Activated CD8-positive, alpha-beta memory T cell treated with anti-CD3 and anti-CD28 coated beads, Interleukin-2, amount 10 ng/mL, durations not matched to agents 7 days and 5 days (primary cell): Measurements from ENCODE around the gene TST. TPM values are rescaled to one million over a fixed set of nuclear protein-coding genes. Genes with fewer than 3 reads are reported as not detected.

Experiments
- ATAC-seq: fragments of 150-1000 bp; cut with Tn5 transposase; one replicate; pipeline ENCODE4 v1.10.0; 2021; ENCODE audit warnings: moderate library complexity
- CTCF ChIA-PET: fragments of 350-600 bp; sonication (Branson Sonifier 250); formaldehyde crosslinking; loops from one replicate; lab custom pipeline; 2021; ENCODE audit warnings: antibody characterized with exemption; lab: Charles Lee
- DNase-seq: peaks from one replicate; pipeline ENCODE4 v3.0.0-alpha.2; 2020
- H3K27ac Mint-ChIP-seq: one replicate; pipeline ENCODE4 v1.8.0; 2021; ENCODE audit warnings: mild to moderate bottlenecking, mixed read lengths
- H3K27me3 Mint-ChIP-seq: one replicate; pipeline ENCODE4 v1.8.0; 2021; ENCODE audit warnings: mixed read lengths
- H3K36me3 Mint-ChIP-seq: one replicate; pipeline ENCODE4 v1.8.0; 2021; ENCODE audit warnings: mild to moderate bottlenecking, mixed read lengths
- H3K4me1 Mint-ChIP-seq: one replicate; pipeline ENCODE4 v1.8.0; 2021; ENCODE audit warnings: mixed read lengths
- H3K4me3 Mint-ChIP-seq: one replicate; pipeline ENCODE4 v1.8.0; 2021; ENCODE audit warnings: mild to moderate bottlenecking, moderate library complexity, mixed read lengths
- H3K9me3 Mint-ChIP-seq: one replicate; pipeline ENCODE4 v1.8.0; 2022; ENCODE audit warnings: low read depth, mixed read lengths
- total RNA-seq, 2 experiments: library from RNA; stranded (reverse); gene quantifications; one replicate each; pipeline ENCODE4 v1.2.3, GENCODE V29; 2021

Gene TST
- total RNA-seq, 2 experiments from 2014 or later, result 11.2 to 29.3 TPM

DNA sequence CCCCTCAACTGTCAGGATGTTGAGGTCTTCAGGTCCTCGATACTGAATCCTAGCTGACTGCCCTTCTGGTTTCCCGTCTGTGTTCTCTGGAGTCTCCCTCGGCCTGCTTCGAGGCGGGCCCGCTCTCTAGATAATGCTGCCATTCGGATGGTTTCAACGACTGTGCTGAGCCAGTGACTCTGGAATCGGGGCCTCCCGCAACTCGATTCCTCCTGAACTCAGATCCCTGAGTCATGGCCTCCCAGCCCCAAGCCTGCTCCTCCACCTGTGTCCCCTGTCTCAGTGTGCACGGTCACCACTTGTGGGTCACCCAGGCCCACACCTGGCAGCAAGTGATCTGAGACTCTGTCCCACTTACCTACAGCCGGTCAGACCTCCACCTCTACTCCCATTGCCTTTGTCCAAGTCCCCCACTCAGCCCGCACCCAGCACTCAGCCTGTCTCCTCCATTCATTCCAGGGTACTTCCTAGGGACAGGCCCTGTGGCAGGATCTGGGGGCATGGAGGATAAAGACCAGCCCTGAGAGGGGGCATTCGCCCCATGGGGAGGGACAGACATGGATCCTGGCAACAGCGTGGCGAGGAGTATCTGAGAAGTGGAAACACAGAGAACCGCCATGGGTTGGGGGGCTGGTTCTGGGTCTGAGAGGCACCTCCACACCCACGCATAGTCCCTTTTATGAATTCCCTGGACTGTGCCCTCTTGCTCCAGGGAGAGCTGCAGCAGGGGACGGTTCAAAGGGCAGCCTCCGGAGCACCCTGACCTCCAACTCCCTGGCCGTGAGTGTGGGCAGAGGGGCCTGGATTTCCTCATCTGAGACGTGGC lies 14.6 kb upstream of the TST start:
- Mint-ChIP-seq H3K36me3 (no peaks in the 10 kb centered on the region), H3K27me3 (peaks cover 24% of the 10 kb centered on the region), H3K27ac (no peak overlapping the region), H3K9me3 (no peaks in the 10 kb centered on the region), H3K4me3 (no peak overlapping the region), H3K4me1 (no peaks in the 10 kb centered on the region)
- no peak for DNase-seq
- ATAC-seq, result no peak
- CTCF ChIA-PET, result interaction anchor here (0.8 kb wide), 1 partner anchor 20 kb away, joined by 3 read pairs; no protein-coding TSS in a partner anchor

DNA sequence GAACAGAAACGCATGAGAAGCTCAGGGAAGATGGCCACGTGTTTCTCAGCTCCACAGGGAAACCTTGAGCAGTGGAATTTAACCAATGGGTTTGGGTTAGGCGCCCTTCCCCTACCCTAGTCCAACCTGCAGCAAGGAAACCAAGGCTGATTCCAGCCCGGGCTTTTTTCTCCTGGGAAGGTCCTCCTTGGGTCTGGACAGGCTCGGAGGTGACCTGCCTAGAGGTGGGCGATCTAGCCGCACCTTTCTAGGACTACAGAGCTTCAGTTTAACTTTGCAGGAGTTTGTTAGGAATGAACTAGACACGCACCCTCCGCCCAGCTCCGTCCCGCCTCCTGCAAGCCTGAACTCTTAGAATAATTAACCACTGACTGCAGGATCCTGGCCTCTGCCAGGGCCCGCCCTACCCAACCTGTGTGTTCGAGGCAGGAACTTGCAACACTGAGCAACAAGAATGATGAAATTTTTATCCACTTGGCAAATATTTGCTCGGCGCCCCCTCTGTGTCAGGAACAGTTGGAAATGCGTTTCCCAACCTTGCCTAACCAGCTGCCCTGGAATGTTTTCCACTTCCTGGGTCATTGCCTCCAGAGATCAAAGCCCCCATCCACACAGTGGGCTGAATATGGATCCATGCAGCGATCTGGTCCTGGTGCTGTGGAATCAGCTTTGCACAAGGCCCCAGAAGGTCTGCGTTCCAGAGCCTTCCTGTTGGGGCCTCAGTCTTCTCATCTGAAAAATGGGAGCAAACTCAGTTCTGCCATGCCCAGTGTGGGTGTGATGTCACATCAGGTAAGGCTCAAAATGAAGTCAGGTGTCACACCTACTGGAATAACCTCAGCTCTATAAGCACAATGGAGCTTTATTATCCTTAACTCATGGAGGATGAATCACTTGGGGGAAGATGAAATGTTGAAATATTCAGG lies 13.6 kb upstream of the TST start:
- Mint-ChIP-seq H3K4me3 (no peak overlapping the region), H3K27ac (no peak overlapping the region), H3K9me3 (no peaks in the 10 kb centered on the region), H3K27me3 (peaks cover 24% of the 10 kb centered on the region), H3K36me3 (no peaks in the 10 kb centered on the region), H3K4me1 (no peaks in the 10 kb centered on the region)
- no peak for DNase-seq
- CTCF ChIA-PET, result interaction anchor here (0.6 to 3.6 kb wide), 3 partner anchors 11 to 19 kb away, joined by 3 to 19 read pairs (median 3); no protein-coding TSS in a partner anchor
- ATAC-seq, result no peak

DNA sequence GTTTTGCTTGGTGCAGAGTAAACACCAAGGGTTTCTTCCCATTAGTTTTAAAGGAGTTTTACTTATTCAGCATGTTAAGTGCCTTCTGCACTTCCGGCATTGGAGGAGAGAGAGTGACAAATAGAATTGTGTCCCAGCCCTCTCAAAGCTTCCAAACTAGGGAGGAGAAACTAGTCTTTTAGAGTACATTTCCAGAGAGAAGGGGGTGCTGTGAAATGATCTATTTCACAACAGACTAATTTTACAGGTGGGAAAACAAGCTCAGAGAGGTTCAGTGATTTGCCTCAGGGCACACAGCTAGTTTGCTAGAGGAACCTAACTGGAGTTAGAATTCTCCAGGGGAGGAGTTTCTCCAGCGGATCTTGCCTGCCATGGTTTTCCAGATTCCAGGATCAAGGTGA lies 12.9 kb upstream of the TST start:
- CTCF ChIA-PET, result interaction anchor here (0.6 to 3.6 kb wide), 3 partner anchors 11 to 15 kb away, joined by 3 to 19 read pairs (median 5); no protein-coding TSS in a partner anchor
- H3K4me3 Mint-ChIP-seq, result no peak overlapping the region
- no peaks in the 10 kb centered on the region for H3K4me1 Mint-ChIP-seq
- H3K27ac Mint-ChIP-seq, result no peak overlapping the region
- peaks cover 19% of the 10 kb centered on the region for H3K27me3 Mint-ChIP-seq
- H3K36me3 Mint-ChIP-seq, result no peaks in the 10 kb centered on the region
- no peaks in the 10 kb centered on the region for H3K9me3 Mint-ChIP-seq
- no peak for DNase-seq
- ATAC-seq, result no peak

DNA sequence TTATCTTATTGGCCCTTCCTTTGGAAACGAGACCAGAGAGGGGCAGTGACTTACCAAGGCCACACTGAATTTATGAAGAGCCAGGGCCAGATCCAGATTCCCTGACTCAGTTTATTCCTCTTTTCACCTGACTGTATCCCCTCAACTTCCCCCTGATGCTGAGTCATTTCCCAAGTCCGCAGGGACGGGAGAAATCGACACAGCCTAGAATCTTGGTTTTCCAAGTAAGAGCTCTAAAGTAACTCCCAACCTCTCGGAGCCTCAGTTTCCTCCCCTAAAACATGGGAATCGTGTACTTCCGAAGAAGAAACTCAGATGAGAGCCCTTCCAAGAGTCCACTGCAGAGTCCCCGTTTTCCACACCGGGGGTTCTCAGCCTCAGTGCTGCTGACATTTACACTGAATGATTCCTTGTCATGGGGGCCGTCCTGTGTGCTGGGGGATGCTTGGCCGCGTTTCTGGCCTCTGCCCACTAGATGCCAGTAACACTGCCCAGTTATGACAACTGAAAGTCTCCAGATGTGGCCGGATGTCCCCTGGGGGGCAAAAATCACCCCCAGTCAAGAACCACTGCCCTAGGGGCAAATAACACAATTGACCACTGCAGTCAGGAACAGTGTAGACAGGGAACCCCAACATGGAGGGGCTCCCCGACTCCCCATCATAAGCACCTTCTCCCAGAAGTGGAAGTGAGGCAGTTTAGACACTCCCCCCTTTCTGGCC lies 11.5 kb upstream of the TST start:
- peaks cover 12% of the 10 kb centered on the region for H3K27me3 Mint-ChIP-seq
- H3K4me1 Mint-ChIP-seq, result no peaks in the 10 kb centered on the region
- H3K4me3 Mint-ChIP-seq, result no peak overlapping the region
- no peaks in the 10 kb centered on the region for H3K36me3 Mint-ChIP-seq
- no peak for ATAC-seq
- H3K27ac Mint-ChIP-seq, result no peak overlapping the region
- CTCF ChIA-PET, result interaction anchor here (0.7 to 3.6 kb wide), 6 partner anchors 10 to 175 kb away, joined by 3 to 19 read pairs (median 4); partner anchors contain the start of gene KCTD17
- H3K9me3 Mint-ChIP-seq, result no peaks in the 10 kb centered on the region
- DNase-seq, result no peak

DNA sequence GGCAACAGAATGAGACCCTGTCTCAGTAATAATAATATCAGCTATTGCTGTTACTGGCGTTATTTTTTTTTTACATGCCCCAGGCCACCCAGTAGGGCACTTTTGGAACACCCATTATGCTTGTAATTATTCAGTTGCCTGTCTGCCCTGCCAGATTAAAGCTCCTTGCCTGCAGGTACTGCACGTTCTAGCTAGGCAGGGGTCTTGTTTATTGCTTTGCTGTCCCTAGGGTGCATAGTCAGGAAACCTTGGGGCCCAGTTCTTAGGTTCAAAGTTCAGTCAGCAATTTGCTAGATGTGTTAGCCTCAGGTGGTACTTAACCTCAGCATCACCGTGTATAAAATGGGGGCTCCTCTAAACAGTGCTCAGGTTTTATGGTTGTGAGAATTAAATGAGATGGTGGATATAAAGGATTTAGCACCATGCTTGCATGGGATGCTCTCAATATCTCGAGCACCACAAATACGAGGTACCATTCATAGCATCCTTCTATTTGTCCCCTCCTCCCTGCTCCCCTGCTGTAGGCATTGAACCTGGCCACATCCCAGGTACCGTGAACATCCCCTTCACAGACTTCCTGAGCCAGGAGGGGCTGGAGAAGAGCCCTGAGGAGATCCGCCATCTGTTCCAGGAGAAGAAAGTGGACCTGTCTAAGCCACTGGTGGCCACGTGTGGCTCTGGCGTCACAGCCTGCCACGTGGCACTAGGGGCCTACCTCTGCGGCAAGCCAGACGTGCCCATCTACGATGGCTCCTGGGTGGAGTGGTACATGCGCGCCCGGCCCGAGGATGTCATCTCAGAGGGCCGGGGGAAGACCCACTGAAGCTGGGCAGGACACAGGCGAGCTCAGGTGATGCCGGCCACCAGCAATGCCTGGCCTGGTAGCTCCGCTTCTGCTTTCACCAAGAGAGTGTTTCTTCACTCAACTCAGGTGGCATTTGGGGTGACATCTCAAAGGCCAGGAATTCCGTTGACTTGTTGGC lies 9.7 kb upstream of the TST start:
- H3K4me3 Mint-ChIP-seq, result no peak overlapping the region
- no peaks in the 10 kb centered on the region for H3K9me3 Mint-ChIP-seq
- H3K27me3 Mint-ChIP-seq, result no peaks in the 10 kb centered on the region
- no peak overlapping the region for H3K27ac Mint-ChIP-seq
- H3K36me3 Mint-ChIP-seq, result peaks cover 4% of the 10 kb centered on the region
- DNase-seq, result no peak
- no peak for ATAC-seq
- CTCF ChIA-PET, result interaction anchor here (0.7 to 3.6 kb wide), 4 partner anchors 8 to 173 kb away, joined by 3 to 19 read pairs (median 4); no protein-coding TSS in a partner anchor
- H3K4me1 Mint-ChIP-seq, result no peaks in the 10 kb centered on the region

DNA sequence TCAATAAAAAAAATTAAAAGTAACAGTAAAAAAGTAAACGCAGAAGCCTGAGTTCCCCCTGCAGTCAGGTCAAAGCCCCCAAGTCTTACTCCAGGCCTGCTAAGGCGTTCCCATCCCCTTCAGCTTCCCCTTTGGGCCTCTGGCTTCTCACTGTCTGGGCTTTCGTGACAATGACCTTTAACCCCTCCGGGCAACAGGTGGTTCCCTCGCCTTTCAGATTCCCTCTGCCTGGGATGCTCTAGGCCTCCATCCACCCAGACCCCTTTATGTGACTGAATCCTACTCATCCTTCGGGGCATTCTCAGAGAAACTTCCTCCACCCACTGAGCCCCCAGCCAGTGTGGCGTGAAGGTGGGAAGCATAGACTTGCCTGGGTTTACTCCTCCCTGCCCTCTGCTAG lies 8.3 kb upstream of the TST start:
- H3K36me3 Mint-ChIP-seq, result peaks cover 4% of the 10 kb centered on the region
- ATAC-seq (no peak), DNase-seq (no peak)
- no peaks in the 10 kb centered on the region for H3K4me1 Mint-ChIP-seq
- H3K27ac Mint-ChIP-seq, result no peak overlapping the region
- H3K4me3 Mint-ChIP-seq, result no peak overlapping the region
- H3K9me3 Mint-ChIP-seq, result no peaks in the 10 kb centered on the region
- no peaks in the 10 kb centered on the region for H3K27me3 Mint-ChIP-seq
- CTCF ChIA-PET, result interaction anchor here (1.2 to 1.4 kb wide), 2 partner anchors 16 to 18 kb away, joined by 3 to 4 read pairs; no protein-coding TSS in a partner anchor

DNA sequence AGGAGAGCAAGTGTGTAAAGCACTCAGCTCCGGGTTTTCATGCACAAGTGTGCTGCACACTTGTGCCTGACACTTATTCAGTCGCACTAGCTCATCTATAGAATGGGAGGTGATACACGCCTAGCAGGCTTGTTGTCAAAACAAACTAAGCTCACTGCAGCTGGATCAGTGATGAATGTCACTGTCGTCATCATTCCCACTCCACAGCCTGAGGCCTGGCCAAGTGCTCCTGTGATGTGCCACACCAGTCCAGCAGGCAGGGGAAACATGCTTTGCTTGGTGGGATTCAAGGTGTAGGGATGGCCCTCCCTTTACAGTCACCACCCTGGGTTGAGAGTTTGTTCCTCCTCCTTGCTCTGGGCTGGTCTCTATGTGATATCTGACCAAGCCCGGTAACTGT lies 7.1 kb upstream of the TST start:
- CTCF ChIA-PET, result interaction anchor here (0.9 to 1.7 kb wide), 3 partner anchors 49 to 171 kb away, joined by 3 to 4 read pairs (median 3); no protein-coding TSS in a partner anchor
- DNase-seq, result no peak
- H3K4me1 Mint-ChIP-seq, result peaks cover 5% of the 10 kb centered on the region
- H3K4me3 Mint-ChIP-seq, result no peak overlapping the region
- no peak for ATAC-seq
- no peaks in the 10 kb centered on the region for H3K9me3 Mint-ChIP-seq
- no peaks in the 10 kb centered on the region for H3K27me3 Mint-ChIP-seq
- H3K36me3 Mint-ChIP-seq, result peaks cover 4% of the 10 kb centered on the region
- no peak overlapping the region for H3K27ac Mint-ChIP-seq

DNA sequence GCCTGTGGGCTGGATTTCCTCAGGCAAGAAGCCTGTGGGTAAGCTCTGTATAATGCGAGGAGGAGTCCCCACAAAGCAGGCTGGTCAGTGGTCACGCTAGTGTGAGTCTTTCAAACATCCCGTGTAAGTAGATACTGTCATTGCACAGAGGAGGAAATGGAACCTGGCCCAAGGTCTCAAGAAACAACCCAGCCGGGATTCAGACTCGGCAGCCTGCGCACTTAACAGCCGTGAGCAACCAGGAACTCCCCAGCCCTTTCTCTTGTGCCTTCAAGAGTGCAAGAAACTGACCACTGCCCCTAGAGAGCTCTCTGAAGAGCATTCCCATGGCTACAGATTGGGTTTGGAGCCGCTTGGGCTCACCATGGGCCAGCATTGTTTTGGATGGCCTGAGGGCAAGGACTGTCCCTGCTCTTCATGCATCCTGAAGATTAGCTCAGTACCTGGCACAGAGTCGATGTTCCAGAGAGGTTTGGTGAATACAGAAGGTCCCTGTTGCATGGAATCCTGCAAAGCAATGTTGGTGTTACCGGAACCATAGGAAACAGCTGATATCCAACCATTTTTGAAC lies 6.3 kb upstream of the TST start:
- Mint-ChIP-seq H3K4me1 (peaks cover 10% of the 10 kb centered on the region), H3K9me3 (no peaks in the 10 kb centered on the region), H3K4me3 (no peak overlapping the region), H3K27me3 (no peaks in the 10 kb centered on the region), H3K27ac (no peak overlapping the region), H3K36me3 (peaks cover 4% of the 10 kb centered on the region)
- DNase-seq, result no peak
- no peak for ATAC-seq
- CTCF ChIA-PET, result interaction anchor here (1.1 to 1.7 kb wide), 2 partner anchors 169 to 172 kb away, joined by 3 to 4 read pairs; no protein-coding TSS in a partner anchor

DNA sequence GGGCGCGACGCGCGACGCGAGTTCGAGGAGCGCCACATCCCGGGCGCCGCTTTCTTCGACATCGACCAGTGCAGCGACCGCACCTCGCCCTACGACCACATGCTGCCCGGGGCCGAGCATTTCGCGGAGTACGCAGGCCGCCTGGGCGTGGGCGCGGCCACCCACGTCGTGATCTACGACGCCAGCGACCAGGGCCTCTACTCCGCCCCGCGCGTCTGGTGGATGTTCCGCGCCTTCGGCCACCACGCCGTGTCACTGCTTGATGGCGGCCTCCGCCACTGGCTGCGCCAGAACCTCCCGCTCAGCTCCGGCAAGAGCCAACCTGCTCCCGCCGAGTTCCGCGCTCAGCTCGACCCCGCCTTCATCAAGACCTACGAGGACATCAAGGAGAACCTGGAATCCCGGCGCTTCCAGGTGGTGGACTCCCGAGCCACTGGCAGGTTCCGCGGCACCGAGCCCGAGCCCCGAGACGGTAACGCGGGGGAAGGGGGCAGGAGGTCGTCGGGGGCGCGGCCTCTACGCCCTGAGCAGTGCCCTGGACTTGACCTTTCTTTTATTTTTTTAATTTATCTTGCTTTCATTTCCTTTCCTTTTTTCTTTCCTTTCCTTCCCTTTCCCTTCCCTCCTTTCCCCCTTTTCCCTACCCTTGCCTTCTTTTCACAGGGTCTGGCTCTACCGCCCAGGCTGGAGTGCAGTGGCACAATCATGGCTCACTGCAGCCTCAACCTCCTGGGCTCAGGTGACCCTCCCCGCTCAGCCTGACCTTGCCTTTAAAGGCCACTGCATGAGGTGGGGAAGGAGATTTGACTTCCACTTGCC lies 5.3 kb upstream of the TST start:
- DNase-seq (no peak), ATAC-seq (no peak)
- Mint-ChIP-seq H3K27me3 (no peaks in the 10 kb centered on the region), H3K36me3 (peaks cover 4% of the 10 kb centered on the region), H3K9me3 (no peaks in the 10 kb centered on the region), H3K27ac (no peak overlapping the region), H3K4me1 (peaks cover 18% of the 10 kb centered on the region), H3K4me3 (no peak overlapping the region)
- CTCF ChIA-PET, result interaction anchor here (1.7 to 7.7 kb wide), 2 partner anchors 21 to 168 kb away, joined by 4 to 48 read pairs; no protein-coding TSS in a partner anchor

DNA sequence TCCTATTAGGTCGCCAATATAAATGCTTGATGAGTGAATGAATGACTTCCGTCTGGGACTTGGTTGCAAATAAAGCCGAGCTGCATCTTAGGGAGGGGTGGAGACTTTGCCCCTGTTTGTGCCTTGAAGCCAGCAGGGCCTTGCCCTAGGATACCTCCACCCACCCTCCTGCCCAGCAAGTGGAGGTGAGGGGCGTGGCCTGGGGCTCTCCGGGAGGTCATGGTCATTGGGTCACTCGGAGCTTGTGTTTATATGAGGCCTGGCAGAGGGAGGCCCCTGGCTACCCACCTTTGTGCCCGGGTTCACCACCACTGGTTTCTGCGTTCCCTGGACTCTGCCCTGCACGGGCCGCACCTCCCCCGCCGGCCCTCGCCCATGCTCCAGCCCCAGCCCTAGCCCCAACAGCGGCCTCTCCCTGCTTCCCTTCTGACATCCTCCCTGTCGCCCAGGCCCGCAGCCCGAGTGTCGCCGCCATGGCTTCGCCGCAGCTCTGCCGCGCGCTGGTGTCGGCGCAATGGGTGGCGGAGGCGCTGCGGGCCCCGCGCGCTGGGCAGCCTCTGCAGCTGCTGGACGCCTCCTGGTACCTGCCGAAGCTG lies 4.6 kb upstream of the TST start:
- no peak overlapping the region for H3K27ac Mint-ChIP-seq
- DNase-seq (no peak), ATAC-seq (no peak)
- no peaks in the 10 kb centered on the region for H3K9me3 Mint-ChIP-seq
- no peak overlapping the region for H3K4me3 Mint-ChIP-seq
- H3K27me3 Mint-ChIP-seq, result no peaks in the 10 kb centered on the region
- H3K36me3 Mint-ChIP-seq, result peaks cover 4% of the 10 kb centered on the region
- peaks cover 18% of the 10 kb centered on the region for H3K4me1 Mint-ChIP-seq
- CTCF ChIA-PET, result interaction anchor here (7.7 kb wide), 1 partner anchor 21 kb away, joined by 48 read pairs; no protein-coding TSS in a partner anchor
